Brain pericyte (primary cell): ENCODE results near the gene DDIT4.
"Not testable (repeated sequence)": the region's sequence is repeated elsewhere in the genome, so short reads cannot be mapped to it uniquely, and the experiment has no call there.

Source experiments
- DNase-seq: peaks from one replicate; pipeline ENCODE4 v3.0.0-alpha.2; 2012; ENCODE audit warnings: low read depth, low spot score

DDIT4 gene

GRCh38 chr10:72249176-72249862, 24.4 kb upstream of the DDIT4 start:
- not testable (repeated sequence) for DNase-seq

DNA sequence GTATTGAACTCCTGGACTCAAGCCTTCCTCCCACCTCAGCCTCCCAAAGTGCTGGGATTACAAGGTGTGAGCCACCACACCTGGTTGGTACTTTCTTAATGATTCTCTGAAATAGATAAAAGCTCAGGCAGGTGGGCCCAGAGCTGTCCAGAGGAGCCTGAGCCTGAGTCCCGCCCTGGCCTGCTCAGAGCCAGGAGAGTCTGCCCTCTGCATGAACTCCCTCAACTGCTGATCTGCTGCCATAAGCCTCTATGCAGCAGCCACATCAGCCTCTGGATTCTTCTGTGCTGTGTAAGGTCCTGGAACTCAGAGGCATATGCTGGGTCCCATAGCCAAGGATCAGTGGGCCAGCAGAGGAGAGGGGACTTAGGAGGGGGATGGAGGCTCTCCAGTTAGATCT, 23.1 kb upstream of the DDIT4 start:
- DNase-seq: no peak

DNA sequence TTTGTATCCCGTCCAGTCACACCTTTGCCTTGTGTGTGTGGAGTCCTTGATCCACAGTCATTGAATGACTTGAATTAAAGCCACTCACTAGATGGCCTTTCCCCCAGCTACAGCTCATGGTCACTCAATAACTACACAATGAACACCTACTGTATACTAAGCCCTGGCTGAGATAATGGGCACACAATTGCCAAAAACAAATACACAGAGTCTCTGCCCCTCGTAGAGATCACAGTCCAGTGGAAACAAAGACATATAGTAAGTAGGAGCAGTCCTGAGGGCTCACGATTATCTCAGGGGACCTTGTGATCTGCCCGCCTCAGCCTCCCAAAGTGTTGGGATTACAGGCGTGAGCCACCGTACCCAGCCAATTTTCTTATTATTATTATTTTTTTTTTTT, 22.1 kb upstream of the DDIT4 start:
- no peak for DNase-seq

GRCh38 chr10:72252972-72253371, 20.8 kb upstream of the DDIT4 start:
- DNase-seq: no peak

GRCh38 chr10:72253578-72253977, 20.1 kb upstream of the DDIT4 start:
- DNase-seq: no peak

- DNase-seq: no peak
These were observed 18.7 kb upstream of the DDIT4 start for GRCh38 chr10:72254813-72255568.

DNA sequence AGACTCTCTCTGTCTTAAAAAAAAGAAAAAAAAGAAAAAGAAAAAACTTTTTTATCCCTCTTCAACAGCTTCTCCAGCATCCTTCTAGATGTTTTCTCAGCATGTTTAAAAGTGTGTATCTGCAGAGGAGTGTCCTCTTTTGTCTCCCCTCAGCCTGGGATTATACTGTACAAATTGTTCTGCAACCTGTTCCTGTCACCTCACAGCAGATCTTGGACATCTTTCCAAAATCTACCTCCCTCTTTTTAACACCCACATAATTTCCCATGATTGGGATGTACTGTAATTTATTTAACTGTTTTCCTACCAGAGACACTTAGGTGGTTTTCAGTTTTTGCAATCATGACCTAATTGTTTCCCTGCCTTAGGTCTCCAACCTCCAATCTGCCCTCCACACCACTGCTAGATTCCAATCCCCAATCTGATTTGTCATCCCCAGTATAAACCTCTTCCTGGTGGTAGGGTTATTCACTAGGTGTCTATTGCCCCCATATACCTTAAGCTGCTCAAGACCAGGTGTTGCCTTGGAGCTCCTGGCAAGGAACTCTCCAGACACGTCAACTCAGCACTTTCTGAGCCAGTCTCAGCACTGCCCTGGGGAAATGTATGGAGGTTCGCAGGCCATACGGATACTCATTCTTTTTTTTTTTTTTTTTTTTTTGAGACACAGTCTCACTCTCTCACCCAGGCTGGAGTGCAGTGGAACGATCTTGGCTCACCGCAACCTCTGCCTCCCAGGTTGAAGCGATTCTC, 17.6 kb upstream of the DDIT4 start:
- DNase-seq: no peak

DNA sequence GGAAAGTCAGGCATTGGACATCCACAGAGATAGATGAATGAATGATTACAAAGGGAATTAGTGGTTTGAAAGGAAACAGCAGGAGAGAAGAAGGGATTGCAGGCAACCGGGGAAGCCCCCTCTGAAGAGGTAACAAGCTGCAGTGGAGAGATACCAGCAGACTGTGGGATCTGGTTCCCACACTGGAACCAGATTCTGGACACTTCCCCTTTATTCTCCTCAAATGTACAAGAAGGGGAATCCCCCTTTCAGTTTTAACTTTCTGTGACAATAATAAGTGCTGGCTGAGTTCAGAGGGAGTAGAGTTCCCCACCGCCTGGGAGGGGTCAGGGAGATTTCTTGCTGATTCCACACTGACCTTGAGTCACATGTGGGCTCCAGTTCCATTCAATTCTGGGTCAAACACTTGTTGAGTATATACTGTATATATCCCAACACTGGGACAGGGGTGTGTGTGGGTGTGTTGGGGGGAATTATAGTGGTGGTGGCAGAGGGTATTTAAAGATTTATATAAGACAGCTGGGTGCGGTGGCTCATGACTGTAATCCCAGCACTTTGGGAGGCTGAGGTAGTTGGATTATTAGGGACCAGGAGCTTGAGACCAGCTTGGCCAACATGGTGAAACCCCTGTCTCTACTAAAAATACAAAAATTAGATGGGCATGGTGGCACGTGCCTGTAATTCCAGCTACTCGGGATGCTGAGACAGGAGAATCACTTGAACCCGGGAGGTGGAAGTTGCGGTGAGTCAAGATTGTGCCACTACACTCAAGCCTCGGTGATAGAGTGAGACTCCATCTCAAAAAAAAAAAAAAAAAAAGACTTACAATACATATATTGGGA, 16.5 kb upstream of the DDIT4 start:
- no peak for DNase-seq

DNA sequence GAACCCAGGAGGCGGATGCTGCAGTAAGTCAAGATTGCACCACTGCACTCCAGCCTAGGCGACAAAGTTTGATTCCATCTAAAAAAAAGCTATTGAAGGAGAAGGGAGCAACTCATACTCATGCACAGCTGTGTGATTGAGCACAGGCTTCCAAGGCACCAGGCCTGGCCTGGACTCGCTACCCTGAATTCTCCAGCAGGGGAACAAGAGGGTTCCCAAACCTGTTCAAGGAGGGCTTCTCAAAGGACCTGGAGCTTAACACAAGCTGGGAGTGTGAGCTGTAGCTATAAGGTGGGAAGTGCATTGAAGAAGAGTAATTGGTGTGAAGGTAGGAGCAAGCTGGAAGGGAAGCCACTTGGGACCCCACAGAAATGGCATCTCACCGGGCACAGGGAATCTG, 15.1 kb upstream of the DDIT4 start:
- no peak for DNase-seq

DNA sequence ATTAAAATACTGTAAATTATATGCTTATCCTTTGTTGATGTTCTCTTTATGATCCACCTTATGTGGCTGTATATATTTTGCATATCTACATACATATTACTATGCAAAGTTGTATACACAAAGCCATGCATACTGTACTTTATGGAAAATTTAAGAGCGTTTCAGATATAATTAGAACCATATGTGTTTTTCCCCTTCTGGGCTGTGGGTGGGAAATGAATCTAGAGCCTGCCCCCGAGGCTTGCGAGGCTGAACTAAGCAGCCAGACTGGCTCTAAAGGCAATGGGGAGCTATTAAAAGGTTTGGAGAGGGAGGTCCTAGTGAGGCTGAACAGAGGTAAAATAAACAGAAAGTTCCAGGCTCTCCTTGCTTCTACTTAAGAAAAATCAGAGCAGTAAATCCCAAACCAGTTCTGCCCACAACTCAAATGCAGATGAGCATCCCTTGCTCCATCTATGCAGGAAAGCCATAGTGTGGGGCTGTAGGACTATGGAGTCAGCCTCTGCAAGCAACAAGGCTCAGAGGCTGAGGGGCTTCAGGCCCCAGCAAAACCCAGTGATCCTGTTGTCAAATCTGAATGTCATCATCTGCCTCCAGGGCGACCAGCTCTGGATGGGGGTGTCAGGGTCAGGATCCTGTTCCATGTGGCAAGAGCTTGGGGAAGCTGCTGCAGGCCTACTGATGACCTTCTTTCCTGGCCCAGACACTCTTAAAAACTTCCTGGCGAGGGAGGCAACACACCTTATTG, 14.1 kb upstream of the DDIT4 start:
- peak; percentile 91 for DNase-seq

- DNase-seq: peak; percentile 93
These were observed 13.3 kb upstream of the DDIT4 start for GRCh38 chr10:72260239-72260975.

- DNase-seq: no peak
These were observed 12.5 kb upstream of the DDIT4 start for GRCh38 chr10:72260976-72261783.

DNA sequence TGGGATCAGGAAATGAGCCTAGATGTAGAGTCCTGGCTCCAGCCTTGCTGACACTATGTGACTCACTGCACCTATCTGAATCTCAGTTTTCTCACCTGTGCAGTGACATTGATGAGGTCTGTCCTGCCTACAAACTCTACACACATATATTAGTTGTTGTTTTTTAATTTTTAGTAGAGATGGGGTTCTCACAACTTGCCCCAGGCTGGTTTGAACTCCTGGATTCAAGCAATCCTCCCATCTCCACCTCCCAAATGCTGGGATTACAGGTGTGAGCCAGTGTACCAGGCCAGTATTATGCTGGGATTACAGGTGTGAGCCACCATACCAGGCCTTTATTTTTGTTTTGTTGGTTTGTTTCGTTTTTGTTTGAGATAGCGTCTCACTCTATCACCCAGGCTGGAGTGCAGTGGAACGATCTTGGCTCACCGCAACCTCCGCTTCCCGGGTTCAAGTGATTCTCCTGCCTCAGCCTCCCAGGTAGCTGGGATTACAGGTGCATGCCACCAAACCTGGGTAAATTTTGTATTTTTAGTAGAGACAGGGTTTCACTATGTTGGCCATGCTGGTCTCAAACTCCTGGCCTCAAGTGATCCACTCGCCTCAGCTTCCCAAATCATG, 11.8 kb upstream of the DDIT4 start:
- no peak for DNase-seq

DNA sequence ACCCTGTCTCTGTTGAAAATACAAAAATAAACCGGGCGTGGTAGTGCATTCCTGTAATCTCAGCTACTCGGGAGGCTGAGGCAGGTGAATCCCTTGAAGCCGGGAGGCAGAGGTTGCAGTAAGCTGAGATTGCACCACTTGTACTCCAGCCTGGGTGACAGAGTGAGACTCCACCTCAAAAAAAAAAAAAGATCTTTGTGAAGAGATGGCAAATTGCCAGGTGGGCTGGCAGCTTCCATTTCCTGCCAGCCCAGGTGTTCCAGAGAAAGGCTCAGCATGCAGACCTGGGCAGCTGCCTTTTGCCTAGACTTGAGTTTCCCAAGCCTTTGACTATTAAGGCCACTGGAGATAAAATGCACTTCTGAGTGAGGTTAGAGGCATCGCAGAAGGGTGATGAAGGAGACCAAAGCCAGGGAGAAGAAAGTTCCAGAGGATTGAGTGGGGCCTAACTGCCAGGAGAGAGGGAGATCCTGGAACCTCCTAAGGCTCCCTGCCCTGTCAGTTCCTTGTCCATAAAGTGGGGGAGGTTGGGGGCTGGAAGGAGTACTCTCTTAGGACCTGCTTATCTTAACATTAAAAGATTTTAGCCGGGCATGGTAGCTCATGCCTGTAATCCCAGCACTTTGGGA, 10.0 kb upstream of the DDIT4 start:
- DNase-seq: no peak

DNA sequence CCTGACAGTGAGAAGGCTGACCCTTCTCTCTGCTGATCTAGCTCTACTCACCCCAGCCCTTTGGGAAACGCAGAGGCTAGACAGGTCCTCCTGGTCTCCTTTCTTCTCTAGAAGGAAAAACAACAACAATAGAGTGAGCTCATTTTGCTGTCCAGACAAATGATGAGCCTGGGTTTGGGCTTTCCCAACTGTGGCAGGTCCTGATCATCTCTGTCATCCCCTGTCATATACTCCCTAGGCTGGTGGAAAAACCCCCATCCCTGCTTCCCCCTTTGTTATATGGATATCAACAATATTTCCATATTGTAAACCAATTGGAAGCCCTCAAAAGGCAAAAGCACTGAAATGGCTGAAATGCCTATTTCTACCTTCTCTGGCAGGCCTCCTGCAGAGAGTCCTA, 9.2 kb upstream of the DDIT4 start:
- no peak for DNase-seq

DNA sequence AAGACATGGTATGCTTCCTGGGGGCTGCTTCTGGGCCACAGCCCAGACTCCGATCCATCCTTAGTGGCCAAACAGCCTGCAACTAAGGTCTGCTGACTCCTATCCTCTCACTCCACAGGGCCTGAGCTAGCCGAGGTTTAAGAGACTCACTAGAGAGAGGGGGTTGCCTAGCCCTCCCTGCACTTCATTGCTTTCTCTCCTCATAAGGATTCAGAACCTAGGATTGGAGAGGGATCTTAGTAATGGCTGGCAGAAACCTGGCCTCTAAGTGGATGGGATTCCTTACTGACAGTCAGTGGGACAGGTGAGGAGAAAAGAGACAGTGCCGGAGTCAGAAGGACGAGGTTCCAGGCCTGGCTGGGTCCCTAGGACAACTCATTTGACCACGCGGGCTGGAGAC, 8.2 kb upstream of the DDIT4 start:
- DNase-seq: no peak

DNA sequence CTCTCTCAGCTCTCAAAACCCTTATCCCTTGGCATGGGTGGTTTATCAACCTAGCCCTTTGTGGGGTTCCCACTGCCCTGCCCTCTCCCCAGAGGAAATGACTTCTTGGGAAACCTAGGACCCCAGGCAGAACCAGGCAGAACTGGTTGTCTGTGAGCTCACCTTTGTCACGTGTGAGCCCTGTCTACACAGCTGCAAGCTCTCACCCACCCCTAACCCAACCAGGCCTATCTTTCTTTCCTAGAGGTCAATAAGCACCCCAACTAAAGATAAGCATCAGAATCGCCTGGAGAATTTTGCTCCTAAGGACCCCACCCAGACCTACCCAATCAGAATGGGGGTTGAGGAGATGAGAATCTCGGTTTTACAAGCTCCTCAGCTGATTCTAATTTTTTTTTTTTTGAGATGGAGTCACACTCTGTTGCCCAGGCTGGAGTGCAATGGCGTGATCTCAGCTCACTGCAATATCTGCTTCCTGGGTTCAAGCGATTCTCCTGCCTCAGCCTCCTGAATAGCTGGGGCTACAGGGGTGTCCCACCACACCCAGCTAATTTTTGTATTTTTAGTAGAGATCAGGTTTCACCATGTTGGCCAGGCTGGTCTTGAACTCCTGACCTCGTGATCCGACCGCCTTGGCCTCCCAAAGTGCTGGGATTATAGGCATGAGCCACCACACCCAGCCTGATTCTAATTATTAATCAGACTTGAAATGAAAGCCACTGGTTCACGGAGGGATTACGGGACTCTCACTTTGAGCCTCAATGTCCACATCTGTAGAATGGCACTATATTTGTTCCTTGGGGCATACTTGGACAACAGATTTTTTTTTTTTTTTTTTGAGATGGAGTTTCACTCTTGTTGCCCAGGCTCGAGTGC, 7.5 kb upstream of the DDIT4 start:
- no peak for DNase-seq

DNA sequence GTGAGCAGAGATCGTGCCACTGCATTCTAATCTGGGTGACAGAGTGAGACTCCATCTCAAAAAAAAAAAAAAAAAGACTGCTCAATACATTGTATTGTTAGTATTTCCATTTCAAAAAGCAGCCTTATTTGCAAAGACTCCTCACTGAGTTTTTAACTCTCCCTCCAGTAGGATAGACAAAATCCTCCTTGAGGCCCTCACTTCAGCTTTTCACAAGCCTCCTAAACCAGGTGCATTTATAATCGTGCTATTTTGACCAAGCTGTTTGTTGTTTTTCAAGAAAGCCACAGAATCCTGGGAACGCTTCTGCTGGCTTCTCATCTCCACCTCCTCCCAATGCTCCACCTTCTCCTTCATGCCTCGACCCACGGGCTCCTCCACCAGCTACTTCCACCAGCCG, 6.3 kb upstream of the DDIT4 start:
- DNase-seq: no peak
